GM06990 (cell line): ENCODE measurements around the gene MEIS3.

ENCODE experiments used
- DNase-seq: peaks from one replicate; pipeline ENCODE4 v3.0.0-alpha.2; 2011; ENCODE audit not compliant: insufficient read length; ENCODE audit errors: extremely low read depth
- H3K27me3 ChIP-seq: replicated peaks from 2 replicates; pipeline ENCODE4 v1.6.0; 2011; ENCODE audit warnings: low read length; ENCODE audit not compliant: control insufficient read depth, insufficient read depth
- H3K36me3 ChIP-seq: 2 replicates; pipeline ENCODE4 v1.5.1; 2011; ENCODE audit warnings: low read length; ENCODE audit not compliant: control insufficient read depth, insufficient read depth
- H3K4me3 ChIP-seq: replicated peaks from 2 replicates; pipeline ENCODE4 v1.5.1; 2011; ENCODE audit warnings: low read depth, mild to moderate bottlenecking, control low read depth, low read length
- CTCF ChIP-seq: IDR thresholded peaks from 2 replicates; pipeline ENCODE4 v1.5.1; 2011; ENCODE audit warnings: low read length, control low read depth, mild to moderate bottlenecking, inconsistent platforms; ENCODE audit not compliant: insufficient read depth, poor library complexity, severe bottlenecking

MEIS3 gene

GRCh38 chr19:47406711-47407416, 12.5 kb downstream of the MEIS3 start:
- DNase-seq: no peak
- Histone ChIP-seq H3K36me3 (no peaks in the 10 kb centered on the region), H3K4me3 (no peak overlapping the region), H3K27me3 (no peaks in the 10 kb centered on the region; the same call in 1 of the 2 replicates)
- no peak for TF ChIP-seq CTCF

- Histone ChIP-seq H3K4me3 (no peak overlapping the region), H3K36me3 (no peaks in the 10 kb centered on the region), H3K27me3 (no peaks in the 10 kb centered on the region; the same call in 1 of the 2 replicates)
- no peak for TF ChIP-seq CTCF
- DNase-seq: no peak
Measured at GRCh38 chr19:47405854-47406417, 13.4 kb downstream of the MEIS3 start.

GRCh38 chr19:47405197-47405550, 14.2 kb downstream of the MEIS3 start:
- H3K36me3 ChIP-seq: no peaks in the 10 kb centered on the region
- H3K27me3 ChIP-seq: no peaks in the 10 kb centered on the region; the same call in 1 of the 2 replicates
- H3K4me3 ChIP-seq: no peak overlapping the region
- no peak for DNase-seq
- TF ChIP-seq CTCF: no peak

GRCh38 chr19:47404334-47405196, 14.8 kb downstream of the MEIS3 start:
- DNase-seq: no peak
- Histone ChIP-seq H3K4me3 (no peak overlapping the region), H3K36me3 (no peaks in the 10 kb centered on the region), H3K27me3 (no peaks in the 10 kb centered on the region; the same call in 1 of the 2 replicates)
- TF ChIP-seq CTCF: no peak

GRCh38 chr19:47402504-47402903, 16.8 kb downstream of the MEIS3 start:
- Histone ChIP-seq H3K27me3 (no peaks in the 10 kb centered on the region), H3K4me3 (no peak overlapping the region), H3K36me3 (no peaks in the 10 kb centered on the region)
- no peak for DNase-seq
- no peak for TF ChIP-seq CTCF
